ENCODE data around the gene LCT. TPM values are rescaled to one million over a fixed set of nuclear protein-coding genes. Genes with fewer than 3 reads are reported as not detected.

LCT gene
- total and polyA plus RNA-seq, 2 of the 13 experiments (the other 11 are each of a cell fraction or from before 2014, with no cell fraction given): not detected

DNA sequence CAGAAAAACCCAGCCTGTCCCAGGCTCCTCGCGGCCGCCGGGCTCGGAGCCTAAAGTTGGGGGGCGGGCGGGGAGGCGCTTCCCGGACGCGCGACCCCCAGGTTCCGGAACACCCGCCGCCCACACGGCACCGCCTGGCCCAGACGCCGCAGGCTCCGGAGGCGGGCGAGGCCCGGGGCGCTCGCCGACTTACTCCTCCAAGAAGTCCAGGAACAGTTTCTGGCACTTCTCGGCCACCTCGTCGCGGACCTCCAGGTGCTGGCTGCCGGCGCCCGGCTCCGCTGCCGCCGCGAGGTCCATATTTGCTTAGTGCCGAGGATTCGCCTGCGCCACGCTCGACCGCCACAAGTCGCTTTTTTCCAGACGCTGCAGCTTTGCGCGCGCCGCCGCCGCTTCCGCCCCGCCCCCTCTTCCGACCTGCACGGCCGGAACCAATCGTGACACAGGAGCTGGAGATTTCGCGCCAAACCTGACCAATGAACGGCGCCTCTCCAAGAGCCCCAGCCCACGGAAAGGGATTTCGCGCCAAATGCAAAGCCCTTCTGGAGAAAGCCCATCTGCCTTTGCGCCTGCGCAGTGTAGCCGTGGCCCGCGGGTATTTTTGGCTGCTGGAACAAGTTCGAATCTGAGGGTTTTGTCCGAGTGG, 39.2 kb upstream of the LCT start, which contains the start of gene MCM6 (continued):
- TF ChIP-seq, protein P1, sequence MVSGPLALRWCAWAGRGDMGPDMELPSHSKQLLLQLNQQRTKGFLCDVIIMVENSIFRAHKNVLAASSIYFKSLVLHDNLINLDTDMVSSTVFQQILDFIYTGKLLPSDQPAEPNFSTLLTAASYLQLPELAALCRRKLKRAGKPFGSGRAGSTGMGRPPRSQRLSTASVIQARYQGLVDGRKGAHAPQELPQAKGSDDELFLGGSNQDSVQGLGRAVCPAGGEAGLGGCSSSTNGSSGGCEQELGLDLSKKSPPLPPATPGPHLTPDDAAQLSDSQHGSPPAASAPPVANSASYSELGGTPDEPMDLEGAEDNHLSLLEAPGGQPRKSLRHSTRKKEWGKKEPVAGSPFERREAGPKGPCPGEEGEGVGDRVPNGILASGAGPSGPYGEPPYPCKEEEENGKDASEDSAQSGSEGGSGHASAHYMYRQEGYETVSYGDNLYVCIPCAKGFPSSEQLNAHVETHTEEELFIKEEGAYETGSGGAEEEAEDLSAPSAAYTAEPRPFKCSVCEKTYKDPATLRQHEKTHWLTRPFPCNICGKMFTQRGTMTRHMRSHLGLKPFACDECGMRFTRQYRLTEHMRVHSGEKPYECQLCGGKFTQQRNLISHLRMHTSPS (CRISPR knock-in tag; IDR thresholded peaks at IDR 0.05; ENCODE audit: low read depth): no peak
- TF ChIP-seq, protein P2, sequence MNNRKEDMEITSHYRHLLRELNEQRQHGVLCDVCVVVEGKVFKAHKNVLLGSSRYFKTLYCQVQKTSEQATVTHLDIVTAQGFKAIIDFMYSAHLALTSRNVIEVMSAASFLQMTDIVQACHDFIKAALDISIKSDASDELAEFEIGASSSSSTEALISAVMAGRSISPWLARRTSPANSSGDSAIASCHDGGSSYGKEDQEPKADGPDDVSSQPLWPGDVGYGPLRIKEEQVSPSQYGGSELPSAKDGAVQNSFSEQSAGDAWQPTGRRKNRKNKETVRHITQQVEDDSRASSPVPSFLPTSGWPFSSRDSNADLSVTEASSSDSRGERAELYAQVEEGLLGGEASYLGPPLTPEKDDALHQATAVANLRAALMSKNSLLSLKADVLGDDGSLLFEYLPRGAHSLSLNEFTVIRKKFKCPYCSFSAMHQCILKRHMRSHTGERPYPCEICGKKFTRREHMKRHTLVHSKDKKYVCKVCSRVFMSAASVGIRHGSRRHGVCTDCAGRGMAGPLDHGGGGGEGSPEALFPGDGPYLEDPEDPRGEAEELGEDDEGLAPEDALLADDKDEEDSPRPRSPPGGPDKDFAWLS (CRISPR knock-in tag; IDR thresholded peaks at IDR 0.05; ENCODE audit: borderline replicate concordance): no peak
- TF ChIP-seq HDAC1 (CRISPR knock-in tag; IDR thresholded peaks at IDR 0.05) (0 out of 2 replicates have a peak, but pooled peaks have one; percentile 28), DNMT3B (CRISPR knock-in tag; conservative IDR thresholded peaks at IDR 0.05) (no peak), ZFP37 (CRISPR knock-in tag; IDR thresholded peaks at IDR 0.05; ENCODE audit: borderline replicate concordance) (peak; percentile 47; the same call in 1 of the 2 replicates), YEATS4 (CRISPR knock-in tag; IDR thresholded peaks at IDR 0.05; ENCODE audit: borderline replicate concordance) (peak; percentile 69; the same call in 1 of the 2 replicates), ZNF451 (CRISPR knock-in tag; IDR thresholded peaks at IDR 0.05) (no peak), ZNF773 (CRISPR knock-in tag; IDR thresholded peaks at IDR 0.05; ENCODE audit: borderline replicate concordance) (no peak; the same call in 1 of the 2 replicates), ZNF101 (CRISPR knock-in tag; IDR thresholded peaks at IDR 0.05; ENCODE audit: borderline replicate concordance, low read depth) (no peak), EEA1 (CRISPR knock-in tag; IDR thresholded peaks at IDR 0.05; ENCODE audit: borderline replicate concordance) (no peak; the same call in 1 of the 2 replicates), JUND (CRISPR knock-in tag; IDR thresholded peaks at IDR 0.05) (no peak), BRCA1 (CRISPR knock-in tag; IDR thresholded peaks at IDR 0.05) (peak; percentile 76; the same call in 1 of the 2 replicates), HNRNPUL1 (IDR thresholded peaks at IDR 0.05; ENCODE audit: low read depth, low read length) (no peak), ZNF577 (CRISPR knock-in tag; IDR thresholded peaks at IDR 0.05; ENCODE audit: borderline replicate concordance, low read depth) (no peak)
- TF ChIP-seq, protein P3, sequence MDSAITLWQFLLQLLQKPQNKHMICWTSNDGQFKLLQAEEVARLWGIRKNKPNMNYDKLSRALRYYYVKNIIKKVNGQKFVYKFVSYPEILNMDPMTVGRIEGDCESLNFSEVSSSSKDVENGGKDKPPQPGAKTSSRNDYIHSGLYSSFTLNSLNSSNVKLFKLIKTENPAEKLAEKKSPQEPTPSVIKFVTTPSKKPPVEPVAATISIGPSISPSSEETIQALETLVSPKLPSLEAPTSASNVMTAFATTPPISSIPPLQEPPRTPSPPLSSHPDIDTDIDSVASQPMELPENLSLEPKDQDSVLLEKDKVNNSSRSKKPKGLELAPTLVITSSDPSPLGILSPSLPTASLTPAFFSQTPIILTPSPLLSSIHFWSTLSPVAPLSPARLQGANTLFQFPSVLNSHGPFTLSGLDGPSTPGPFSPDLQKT (CRISPR knock-in tag; IDR thresholded peaks at IDR 0.05; ENCODE audit: borderline replicate concordance): no peak
- TF ChIP-seq, protein P4, sequence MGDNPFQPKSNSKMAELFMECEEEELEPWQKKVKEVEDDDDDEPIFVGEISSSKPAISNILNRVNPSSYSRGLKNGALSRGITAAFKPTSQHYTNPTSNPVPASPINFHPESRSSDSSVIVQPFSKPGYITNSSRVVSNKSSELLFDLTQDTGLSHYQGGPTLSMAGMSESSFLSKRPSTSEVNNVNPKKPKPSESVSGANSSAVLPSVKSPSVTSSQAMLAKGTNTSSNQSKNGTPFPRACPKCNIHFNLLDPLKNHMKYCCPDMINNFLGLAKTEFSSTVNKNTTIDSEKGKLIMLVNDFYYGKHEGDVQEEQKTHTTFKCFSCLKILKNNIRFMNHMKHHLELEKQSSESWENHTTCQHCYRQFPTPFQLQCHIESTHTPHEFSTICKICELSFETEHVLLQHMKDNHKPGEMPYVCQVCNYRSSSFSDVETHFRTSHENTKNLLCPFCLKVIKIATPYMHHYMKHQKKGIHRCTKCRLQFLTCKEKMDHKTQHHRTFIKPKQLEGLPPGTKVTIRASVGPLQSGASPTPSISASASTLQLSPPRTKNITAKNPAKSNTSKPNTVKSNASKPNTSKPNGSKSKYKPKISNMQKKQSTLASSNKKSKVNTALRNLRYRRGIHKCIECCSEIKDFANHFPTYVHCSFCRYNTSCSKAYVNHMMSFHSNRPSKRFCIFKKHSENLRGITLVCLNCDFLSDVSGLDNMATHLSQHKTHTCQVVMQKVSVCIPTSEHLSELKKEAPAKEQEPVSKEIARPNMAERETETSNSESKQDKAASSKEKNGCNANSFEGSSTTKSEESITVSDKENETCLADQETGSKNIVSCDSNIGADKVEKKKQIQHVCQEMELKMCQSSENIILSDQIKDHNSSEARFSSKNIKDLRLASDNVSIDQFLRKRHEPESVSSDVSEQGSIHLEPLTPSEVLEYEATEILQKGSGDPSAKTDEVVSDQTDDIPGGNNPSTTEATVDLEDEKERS (CRISPR knock-in tag; IDR thresholded peaks at IDR 0.05): no peak
- TF ChIP-seq, protein P5, sequence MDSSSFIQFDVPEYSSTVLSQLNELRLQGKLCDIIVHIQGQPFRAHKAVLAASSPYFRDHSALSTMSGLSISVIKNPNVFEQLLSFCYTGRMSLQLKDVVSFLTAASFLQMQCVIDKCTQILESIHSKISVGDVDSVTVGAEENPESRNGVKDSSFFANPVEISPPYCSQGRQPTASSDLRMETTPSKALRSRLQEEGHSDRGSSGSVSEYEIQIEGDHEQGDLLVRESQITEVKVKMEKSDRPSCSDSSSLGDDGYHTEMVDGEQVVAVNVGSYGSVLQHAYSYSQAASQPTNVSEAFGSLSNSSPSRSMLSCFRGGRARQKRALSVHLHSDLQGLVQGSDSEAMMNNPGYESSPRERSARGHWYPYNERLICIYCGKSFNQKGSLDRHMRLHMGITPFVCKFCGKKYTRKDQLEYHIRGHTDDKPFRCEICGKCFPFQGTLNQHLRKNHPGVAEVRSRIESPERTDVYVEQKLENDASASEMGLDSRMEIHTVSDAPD (CRISPR knock-in tag; IDR thresholded peaks at IDR 0.05): peak; percentile 53; the same call in 1 of the 2 replicates
- TF ChIP-seq, protein P6, sequence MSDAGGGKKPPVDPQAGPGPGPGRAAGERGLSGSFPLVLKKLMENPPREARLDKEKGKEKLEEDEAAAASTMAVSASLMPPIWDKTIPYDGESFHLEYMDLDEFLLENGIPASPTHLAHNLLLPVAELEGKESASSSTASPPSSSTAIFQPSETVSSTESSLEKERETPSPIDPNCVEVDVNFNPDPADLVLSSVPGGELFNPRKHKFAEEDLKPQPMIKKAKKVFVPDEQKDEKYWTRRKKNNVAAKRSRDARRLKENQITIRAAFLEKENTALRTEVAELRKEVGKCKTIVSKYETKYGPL (CRISPR knock-in tag; IDR thresholded peaks at IDR 0.05): no peak; the same call in 1 of the 2 replicates

All from HepG2 (cell line).